Superior temporal gyrus (tissue), 1 donor: ENCODE data around the gene NCAM2.

ENCODE experiments used
- DNase-seq: peaks from one replicate; pipeline ENCODE4 v3.0.0-alpha.2; 2016; ENCODE audit errors: extremely low spot score

The NCAM2 gene

DNA sequence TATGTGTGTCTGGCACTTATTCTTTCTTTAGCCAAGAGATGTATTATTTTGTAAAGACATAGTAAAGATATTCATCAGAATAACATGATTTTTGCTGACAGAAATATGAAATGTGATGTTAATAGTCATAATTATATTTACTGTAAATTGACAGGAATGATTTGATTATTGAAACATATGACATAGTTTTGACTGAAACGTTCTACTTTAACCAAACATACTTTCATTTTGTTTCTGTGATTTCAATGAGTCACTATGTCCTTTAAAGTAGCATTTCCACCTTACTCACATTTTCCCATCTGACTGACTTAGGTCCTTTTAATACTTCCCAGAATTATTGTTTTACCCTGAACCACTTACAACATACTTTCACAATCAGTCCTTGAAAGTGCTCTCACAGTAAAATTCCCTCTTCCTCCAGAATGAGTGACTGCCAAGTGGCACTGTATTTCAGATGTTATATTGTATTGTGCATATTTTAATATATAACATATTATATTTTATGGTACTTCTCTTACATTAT lies 437.9 kb downstream of the NCAM2 start:
- no peak for DNase-seq

DNA sequence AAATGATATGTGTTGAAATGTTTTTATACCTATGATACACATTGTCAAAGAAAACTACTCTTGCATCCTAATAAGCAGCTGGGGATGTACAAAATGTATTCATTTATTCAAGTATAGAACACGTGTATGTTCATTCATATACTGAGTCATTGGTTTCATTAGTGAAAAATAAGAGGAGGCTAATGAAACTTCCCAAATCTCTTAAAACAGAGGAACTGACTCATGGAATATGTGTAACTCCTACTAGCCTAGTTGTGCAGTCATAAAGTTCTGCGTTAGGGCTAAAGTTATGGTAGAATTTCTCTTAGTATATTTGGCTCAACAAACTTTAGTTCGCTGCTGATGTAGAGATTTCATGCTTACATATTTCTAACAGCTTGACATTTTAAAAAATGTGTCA lies 441.6 kb downstream of the NCAM2 start:
- no peak for DNase-seq

DNA sequence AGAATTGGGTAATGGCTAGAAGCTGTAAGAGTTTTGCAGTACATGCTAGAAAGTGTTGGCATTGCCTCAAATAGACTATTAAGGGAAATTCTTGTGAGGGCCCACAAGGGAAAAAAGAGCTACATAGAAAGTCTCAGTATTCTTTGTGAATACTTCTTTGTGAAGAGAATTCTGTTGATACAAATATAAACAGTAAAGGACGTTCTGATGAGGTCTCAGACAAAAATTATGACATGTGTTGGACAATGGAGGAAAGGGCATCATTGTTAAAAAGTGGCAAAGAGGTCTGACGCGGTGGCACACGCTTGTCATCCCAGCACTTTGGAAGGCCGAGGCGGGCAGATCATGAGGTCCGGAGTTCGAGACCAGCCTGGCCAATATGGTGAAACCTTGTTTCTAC lies 458.9 kb downstream of the NCAM2 start:
- no peak for DNase-seq

DNA sequence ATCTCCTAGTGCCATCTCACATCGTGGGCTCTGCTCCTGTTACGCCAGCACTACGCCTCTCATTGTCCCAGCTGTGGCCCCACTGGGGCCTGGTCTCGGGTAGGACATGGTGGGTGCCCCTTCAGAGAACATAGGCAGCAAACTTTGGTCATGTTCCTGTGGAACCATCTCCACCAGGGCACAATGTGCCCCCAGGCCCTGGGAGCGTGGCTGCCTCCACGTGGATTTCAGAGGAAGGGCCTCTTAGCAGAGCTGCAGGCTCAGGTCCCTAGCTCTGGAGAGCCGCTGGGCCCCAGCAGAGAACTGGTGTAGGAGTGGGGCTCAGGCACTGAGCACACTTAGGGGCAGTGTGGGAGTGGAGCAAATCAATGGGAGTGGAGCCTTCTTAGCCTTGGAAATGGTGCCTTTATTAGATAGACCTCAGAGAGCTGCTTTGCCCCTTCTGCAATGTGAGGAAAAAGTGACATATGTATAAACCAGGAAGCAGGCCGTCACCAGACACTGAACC lies 460.0 kb downstream of the NCAM2 start:
- no peak for DNase-seq

DNA sequence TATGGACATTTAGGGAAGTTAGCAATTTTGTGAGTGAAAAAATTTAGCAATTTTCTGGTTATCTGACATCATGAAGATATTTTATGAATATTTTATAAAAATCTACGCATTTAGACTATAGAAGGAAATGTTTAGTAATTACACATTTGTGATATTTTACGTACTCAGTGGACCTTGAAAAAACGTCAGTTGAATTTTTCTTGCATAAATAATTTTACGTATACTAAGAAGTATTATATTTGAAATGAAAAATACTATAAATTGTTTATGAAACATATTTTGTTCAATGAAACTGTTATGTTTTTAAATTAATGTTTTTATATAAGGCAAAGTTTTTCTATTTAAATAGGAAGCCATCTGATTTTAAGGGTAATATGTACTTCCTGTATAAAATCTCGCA lies 462.8 kb downstream of the NCAM2 start:
- DNase-seq = no peak

DNA sequence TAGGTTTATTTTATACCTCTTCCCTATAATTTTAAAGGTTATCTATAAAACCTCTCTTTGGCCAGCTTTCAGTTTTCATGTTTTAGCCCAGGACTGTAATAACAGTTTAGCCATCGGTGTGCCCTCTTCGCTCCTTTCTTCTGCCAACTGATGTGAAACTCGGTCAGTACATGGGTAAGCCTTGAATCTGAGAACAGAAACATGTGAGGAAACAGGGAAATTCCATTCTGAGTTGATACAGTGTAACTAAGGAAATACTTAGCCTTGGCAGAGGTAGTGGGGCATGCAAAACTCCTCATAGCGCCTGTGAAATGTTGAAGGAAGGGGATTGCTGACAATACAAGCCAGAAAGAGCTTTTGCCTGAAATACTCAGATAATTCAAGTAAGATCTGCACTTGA lies 465.2 kb downstream of the NCAM2 start:
- no peak for DNase-seq

DNA sequence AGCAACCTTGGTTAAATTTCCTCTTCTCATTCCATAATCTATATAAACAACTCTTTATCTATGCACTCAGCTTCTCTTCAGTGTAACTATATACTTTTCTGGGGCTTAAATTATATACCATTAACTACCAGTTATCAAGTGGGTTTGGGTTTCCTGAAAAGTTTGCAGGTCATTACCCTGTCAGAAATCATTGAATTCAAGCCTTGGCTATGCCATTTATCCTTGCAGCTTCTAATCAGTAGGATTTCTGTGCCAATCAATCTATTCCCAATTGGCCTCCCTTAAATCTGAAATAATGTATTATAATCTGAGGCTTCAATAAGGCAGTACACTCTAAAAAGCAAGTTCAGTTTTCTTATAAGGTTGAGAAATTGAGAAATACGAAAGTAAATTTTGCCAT lies 466.5 kb downstream of the NCAM2 start:
- no peak for DNase-seq

DNA sequence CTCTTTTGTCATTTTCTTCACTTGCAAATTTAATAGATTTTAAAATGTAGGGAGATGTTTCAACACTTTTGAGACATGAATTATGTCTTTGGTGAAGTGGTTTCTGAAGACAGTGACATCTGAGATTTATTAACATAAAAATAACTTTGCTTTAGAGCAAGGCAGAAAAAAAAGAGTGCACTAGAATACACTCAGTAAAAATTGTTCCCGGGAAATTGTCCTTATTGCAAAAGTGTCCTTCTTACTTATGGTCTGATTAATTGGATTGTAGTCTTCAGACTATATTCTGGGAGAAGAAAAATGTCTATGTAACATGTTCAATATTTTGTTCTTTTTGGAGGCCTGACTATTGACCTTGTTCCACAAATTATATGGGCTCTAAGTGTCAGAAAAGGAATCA lies 468.5 kb downstream of the NCAM2 start:
- no peak for DNase-seq

DNA sequence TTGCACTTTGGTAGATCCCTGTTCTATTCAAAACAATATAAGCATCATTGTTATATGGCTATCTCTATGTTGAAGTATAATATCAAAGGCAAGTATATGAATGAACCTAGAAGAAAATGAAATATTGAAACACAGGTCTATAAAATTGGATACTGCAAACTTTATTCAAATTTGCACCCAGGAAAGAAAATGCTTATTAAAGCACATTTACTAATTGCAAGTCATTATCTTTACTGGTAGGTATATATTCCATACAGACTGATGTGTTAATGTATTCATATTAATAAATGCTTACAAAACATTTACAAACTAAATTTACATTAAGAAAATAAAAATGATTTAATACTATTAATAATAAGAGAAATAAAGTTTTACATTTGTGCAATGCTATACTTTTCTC lies 469.8 kb downstream of the NCAM2 start:
- no peak for DNase-seq

DNA sequence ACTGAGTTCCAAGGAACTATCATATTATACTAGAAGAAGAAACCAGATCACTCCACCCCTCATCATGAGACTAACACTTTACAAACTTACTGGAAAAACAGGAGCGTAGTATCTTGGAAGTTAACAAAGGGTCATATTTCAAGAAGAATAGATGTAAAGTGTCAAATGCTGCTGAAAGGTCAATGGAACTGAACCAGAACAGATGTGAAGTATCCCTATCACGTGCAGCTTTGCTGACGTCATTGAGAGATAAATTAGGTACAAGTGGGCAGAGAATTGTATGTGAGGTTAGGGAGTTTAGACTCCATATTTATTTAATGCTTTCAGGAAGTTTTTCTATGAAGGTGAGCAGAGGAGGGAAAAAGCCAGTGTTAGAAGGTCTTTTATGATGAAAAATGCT lies 483.0 kb downstream of the NCAM2 start:
- no peak for DNase-seq

DNA sequence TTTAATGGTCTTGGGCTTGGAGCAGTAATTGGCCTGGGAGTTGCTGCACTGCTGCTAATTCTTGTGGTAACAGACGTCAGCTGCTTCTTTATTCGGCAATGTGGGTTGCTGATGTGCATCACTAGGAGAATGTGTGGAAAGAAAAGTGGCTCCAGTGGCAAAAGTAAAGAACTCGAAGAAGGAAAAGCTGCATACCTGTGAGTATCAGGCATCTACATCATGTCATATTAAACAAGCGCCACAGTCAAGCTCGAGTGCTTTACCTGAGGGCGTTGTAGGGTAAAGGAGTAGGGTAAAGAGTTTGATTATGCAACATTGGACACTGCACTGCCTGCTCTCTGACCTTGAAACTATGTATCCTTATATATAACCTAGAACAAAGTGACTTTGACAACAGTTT lies 510.6 kb downstream of the NCAM2 start:
- no peak for DNase-seq

DNA sequence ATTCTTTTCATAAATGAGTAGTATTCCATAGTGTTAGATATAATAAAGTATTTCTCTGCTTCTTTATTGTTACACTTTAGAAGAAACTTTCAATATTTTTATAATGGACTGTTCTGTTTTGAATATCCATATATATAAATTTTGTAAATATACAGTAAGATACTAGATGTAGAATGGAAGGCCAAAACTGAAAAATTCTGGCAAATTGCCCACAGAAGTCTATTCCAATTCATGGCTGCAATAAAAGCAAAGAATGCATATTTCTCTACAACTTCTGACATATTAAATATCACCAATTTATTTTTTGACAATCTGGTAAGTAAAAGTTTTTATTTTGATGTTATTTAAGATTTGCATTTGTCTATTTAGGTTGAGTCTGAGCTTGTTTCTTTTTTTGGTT lies 532.5 kb downstream of the NCAM2 start:
- DNase-seq = no peak

DNA sequence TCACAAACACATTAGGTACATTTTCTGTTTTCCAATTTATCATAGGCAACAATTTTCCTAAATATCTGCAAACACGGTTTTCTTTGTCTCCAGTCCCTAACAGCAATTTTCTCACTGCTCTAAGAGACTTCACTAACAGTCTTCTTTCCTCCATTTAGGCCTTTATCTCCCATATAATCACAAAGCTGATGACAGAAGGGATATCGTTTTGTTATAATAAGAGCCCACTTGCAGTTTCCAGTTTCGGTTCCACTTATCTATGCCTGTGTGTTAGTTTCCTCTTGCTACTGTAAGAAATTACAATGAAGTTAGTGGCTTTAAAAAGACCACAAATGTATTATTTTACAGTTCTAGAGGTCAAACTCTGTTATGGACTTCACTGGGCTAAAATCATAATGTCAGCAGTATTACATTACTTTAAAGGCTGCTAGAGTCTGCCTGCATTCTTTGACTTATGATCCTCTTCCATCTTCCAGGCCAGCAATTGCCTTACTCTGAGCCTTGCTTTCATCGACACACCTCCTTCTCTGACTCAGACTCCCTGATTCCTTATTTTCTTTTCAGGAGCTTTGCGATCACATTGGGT lies 549.3 kb downstream of the NCAM2 start:
- DNase-seq = no peak

DNA sequence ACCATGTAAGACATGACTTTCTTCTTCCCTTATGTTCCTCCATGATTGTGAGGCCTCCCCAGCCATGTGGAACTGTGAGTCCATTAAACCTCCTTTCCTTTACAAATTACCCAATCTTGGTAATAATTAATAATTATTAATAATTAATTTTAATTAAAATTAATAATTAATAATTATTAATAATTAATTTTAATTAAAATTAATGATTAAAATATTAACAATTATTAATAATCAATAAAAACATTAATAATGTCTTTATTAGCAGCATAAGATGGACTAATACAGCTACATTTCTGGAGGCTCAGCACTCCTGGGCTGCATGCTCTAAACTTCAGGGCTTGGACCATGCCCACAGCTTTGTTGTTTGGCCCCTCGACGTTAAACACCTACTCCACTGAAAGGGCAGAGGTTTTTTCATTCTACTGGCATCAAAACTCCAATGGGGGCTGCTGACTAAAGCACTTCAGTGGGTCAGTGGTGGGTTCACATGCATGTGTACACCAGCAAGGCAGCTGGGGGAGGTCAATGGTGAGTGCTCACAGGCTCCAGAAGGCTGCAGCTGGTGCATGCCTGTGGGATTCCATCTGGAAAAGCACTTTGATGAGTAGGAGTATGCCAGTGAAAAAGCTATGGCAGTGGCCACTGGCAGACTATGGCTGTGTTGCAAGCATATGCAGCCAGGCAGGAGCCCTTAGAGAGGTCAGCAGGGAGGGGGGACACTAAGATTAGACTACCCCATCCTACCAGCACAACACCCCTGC lies 561.3 kb downstream of the NCAM2 start:
- no peak for DNase-seq
